SK-N-SH (cell line): Measurements from ENCODE around the gene AEBP1. TPM values are rescaled to one million over a fixed set of nuclear protein-coding genes. Genes with fewer than 3 reads are reported as not detected.

Source experiments
- CTCF ChIA-PET: fragments of 300-600, 350-600 bp; formaldehyde crosslinking; extraction: SDS; loops from one replicate; lab custom pipeline; 2021; lab: Yijun Ruan, JAX
- POLR2A ChIA-PET: fragments of 350-600 bp; sonication (Branson Sonifier 250); formaldehyde crosslinking; extraction: SDS; loops from one replicate; lab custom pipeline; 2020; ENCODE audit warnings: antibody characterized with exemption, inconsistent platforms; lab: Yijun Ruan, JAX
- DNase-seq: peaks from one replicate; pipeline ENCODE4 v3.0.0; 2012
- H2AFZ ChIP-seq: fragments of 200-600 bp; sonication (generic); 2 replicates; pipeline ENCODE4 v1.8.1; 2016; ENCODE audit warnings: antibody characterized with exemption, mild to moderate bottlenecking, low read depth
- H3F3A ChIP-seq: fragments of 200-600 bp; sonication (generic); replicated peaks from 2 replicates; pipeline ENCODE3; 2016; ENCODE audit warnings: antibody characterized with exemption, mild to moderate bottlenecking; ENCODE audit not compliant: insufficient read depth
- H3K27ac ChIP-seq, 2 experiments: fragments of 200-500 bp in 1 of 2; fragments of 200-600 bp in 1 of 2; sonication (Bioruptor generic) in 1 of 2; sonication (generic), shearing (Covaris generic) in 1 of 2; 2 replicates each; pipeline versions ENCODE4 v1.5.1 to v1.6.1; 2014 to 2016; ENCODE audit warnings: low read depth in 2 of 2, inconsistent platforms in 1 of 2, low read length in 1 of 2, mild to moderate bottlenecking in 1 of 2, mixed read lengths in 1 of 2
- H3K27me3 ChIP-seq: fragments of 200-600 bp; sonication (generic), shearing (Covaris generic); 2 replicates; pipeline ENCODE4 v1.6.1; 2016; ENCODE audit warnings: mixed run types; ENCODE audit not compliant: insufficient read depth
- H3K36me3 ChIP-seq, 2 experiments: fragments of 200-500 bp in 1 of 2; fragments of 200-600 bp in 1 of 2; sonication (Bioruptor generic) in 1 of 2; sonication (generic) in 1 of 2; replicated peaks in 1 of 2; 2 replicates each; pipeline versions ENCODE3 to v1.5.1; 2014 to 2016; ENCODE audit warnings: low read length in 1 of 2, mild to moderate bottlenecking in 1 of 2; ENCODE audit not compliant: insufficient read depth in 2 of 2, control insufficient read depth in 1 of 2
- H3K4me1 ChIP-seq, 2 experiments: fragments of 200-500 bp in 1 of 2; fragments of 200-600 bp in 1 of 2; sonication (Bioruptor generic) in 1 of 2; sonication (generic), shearing (Covaris generic) in 1 of 2; 2 replicates each; pipeline versions ENCODE4 v1.5.1 to v1.6.1; 2014 to 2016; ENCODE audit warnings: low read depth in 1 of 2, low read length in 1 of 2, mixed run types in 1 of 2; ENCODE audit not compliant: insufficient read depth in 2 of 2, control insufficient read depth in 1 of 2
- H3K4me2 ChIP-seq: fragments of 200-600 bp; sonication (generic), shearing (Covaris generic); 2 replicates; pipeline ENCODE4 v1.6.1; 2017; ENCODE audit warnings: mixed run types
- H3K4me3 ChIP-seq, 2 experiments: fragments of 200-500 bp in 1 of 2; fragments of 200-600 bp in 1 of 2; sonication (Bioruptor generic) in 1 of 2; sonication (generic), shearing (Covaris generic) in 1 of 2; 2 replicates each; pipeline versions ENCODE4 v1.5.1 to v1.8.1; 2014 to 2016; ENCODE audit warnings: low read depth in 2 of 2, inconsistent platforms in 1 of 2, low read length in 1 of 2, mild to moderate bottlenecking in 1 of 2, mixed read lengths in 1 of 2, moderate library complexity in 1 of 2
- H3K79me2 ChIP-seq: fragments of 200-600 bp; sonication (generic); 2 replicates; pipeline ENCODE4 v1.8.1; 2017; ENCODE audit warnings: mild to moderate bottlenecking; ENCODE audit not compliant: insufficient read depth
- H3K9ac ChIP-seq: fragments of 200-600 bp; sonication (generic); 2 replicates; pipeline ENCODE4 v1.6.1; 2017; ENCODE audit warnings: mixed run types
- H3K9me2 ChIP-seq: fragments of 200-600 bp; sonication (generic); 2 replicates; pipeline ENCODE4 v1.6.1; 2017; ENCODE audit warnings: mixed run types
- H3K9me3 ChIP-seq: fragments of 200-600 bp; sonication (generic); 2 replicates; pipeline ENCODE4 v1.6.1; 2017; ENCODE audit warnings: mixed run types, mild to moderate bottlenecking, moderate library complexity
- H4K20me1 ChIP-seq: fragments of 200-600 bp; sonication (generic); 2 replicates; pipeline ENCODE4 v1.6.1; 2017; ENCODE audit warnings: mild to moderate bottlenecking, mixed run types; ENCODE audit not compliant: insufficient read depth
- CHD2 ChIP-seq: fragments of 150-350 bp; IDR thresholded peaks from 2 replicates; pipeline ENCODE4 v1.6.1; 2018; ENCODE audit warnings: low read length; ENCODE audit not compliant: partially characterized antibody
- CTCF ChIP-seq: fragments of 200-600 bp; sonication (generic); IDR thresholded peaks from 2 replicates; pipeline ENCODE4 v1.6.1; 2017; ENCODE audit warnings: antibody characterized with exemption, mild to moderate bottlenecking, moderate library complexity
- EP300 ChIP-seq, 2 experiments: IDR thresholded peaks; 2 replicates each; pipeline versions ENCODE4 v1.4.0 to v1.6.1; 2012; ENCODE audit warnings: borderline replicate concordance in 1 of 2, low read depth in 1 of 2, low read length in 1 of 2
- FOXM1 ChIP-seq: IDR thresholded peaks from 2 replicates; pipeline ENCODE4 v1.4.0; 2012; ENCODE audit warnings: low read depth, mild to moderate bottlenecking
- GATA2 ChIP-seq: sonication (generic); formaldehyde crosslinking; IDR thresholded peaks from 2 replicates; pipeline ENCODE4 v1.5.0; 2020; ENCODE audit warnings: mild to moderate bottlenecking, missing genetic modification reagents
- IRF3 ChIP-seq: fragments of 150-350 bp; IDR thresholded peaks from 2 replicates; pipeline ENCODE4 v1.6.1; 2016; ENCODE audit warnings: mild to moderate bottlenecking, low read depth, low read length
- MAX ChIP-seq: IDR thresholded peaks from 2 replicates; pipeline ENCODE4 v1.4.0; 2012; ENCODE audit warnings: low read depth
- MEF2A ChIP-seq: IDR thresholded peaks from 2 replicates; pipeline ENCODE4 v1.4.0; 2012; ENCODE audit warnings: low read depth, borderline replicate concordance
- NFIC ChIP-seq: IDR thresholded peaks from 2 replicates; pipeline ENCODE4 v1.4.0; 2012; ENCODE audit warnings: borderline replicate concordance
- PBX3 ChIP-seq: IDR thresholded peaks from 2 replicates; pipeline ENCODE4; 2012
- POLR2AphosphoS5 ChIP-seq: IDR thresholded peaks from 2 replicates; pipeline ENCODE4 v1.6.1; 2012; ENCODE audit warnings: low read depth, low read length
- RFX5 ChIP-seq: IDR thresholded peaks from 2 replicates; pipeline ENCODE4 v1.6.1; 2012; ENCODE audit warnings: mild to moderate bottlenecking, improper control_type of control experiment, low read length
- RXRA ChIP-seq: IDR thresholded peaks from 2 replicates; pipeline ENCODE4 v1.4.0; 2012; ENCODE audit warnings: low read depth, mild to moderate bottlenecking, borderline replicate concordance
- SIN3A ChIP-seq: IDR thresholded peaks from 2 replicates; pipeline ENCODE4 v1.6.1; 2012; ENCODE audit warnings: low read depth, mild to moderate bottlenecking, low read length, moderate library complexity, borderline replicate concordance
- SMC3 ChIP-seq: IDR thresholded peaks from 2 replicates; pipeline ENCODE4 v1.6.1; 2012; ENCODE audit warnings: low read depth, low read length, improper control_type of control experiment
- TAF1 ChIP-seq: IDR thresholded peaks from 2 replicates; pipeline ENCODE4 v1.6.1; 2012; ENCODE audit warnings: low read depth, mild to moderate bottlenecking, low read length, moderate library complexity, borderline replicate concordance
- USF1 ChIP-seq: IDR thresholded peaks from 2 replicates; pipeline ENCODE4 v1.4.0; 2012; ENCODE audit warnings: low read depth, borderline replicate concordance
- USF2 ChIP-seq: fragments of 150-350 bp; IDR thresholded peaks from 2 replicates; pipeline ENCODE4 v1.6.1; 2017; ENCODE audit warnings: antibody characterized with exemption, low read length, low read depth, borderline replicate concordance
- YY1 ChIP-seq: IDR thresholded peaks from 2 replicates; pipeline ENCODE4 v1.4.0; 2012; ENCODE audit warnings: low read depth, mild to moderate bottlenecking
- WGBS: methylation state at CpG from one replicate; pipeline ENCODE4 v1.1.6; 2017; ENCODE audit warnings: low lambda C conversion rate; 5-methylcytosine and 5-hydroxymethylcytosine counted together
- polyA plus RNA-seq, 3 experiments: library from polyadenylated mRNA; depleted of rRNA; stranded (reverse); fragments of >200 nt; gene quantifications; 2 replicates each; pipeline ENCODE4 v1.2.3, GENCODE V29; 2012

Gene AEBP1
- polyA plus RNA-seq, 1 of the 3 experiments (the other 2 are of a cell fraction): 105 TPM

- H2AFZ ChIP-seq: no peak overlapping the region
- H3K27ac ChIP-seq: peak overlapping the region; percentile 13 to 84; a peak in 3 of 4 replicates
- no peaks in the 10 kb centered on the region for H3K27me3 ChIP-seq
- WGBS: 86% methylated on average over 9 of the region's 11 CpGs
- peak overlapping the region; percentile 95 for H3K4me2 ChIP-seq
- peak overlapping the region; percentile 83 to 84; a peak in 3 of 4 replicates for H3K4me3 ChIP-seq
- CTCF ChIA-PET: interaction anchor here (0.9 to 2.6 kb wide), 9 partner anchors 9 to 160 kb away, joined by 3 to 18 read pairs (median 4); partner anchors contain the start of gene YKT6
- peaks cover 7 to 14% of the 10 kb centered on the region in 2 experiments for H3K4me1 ChIP-seq
- no peaks in the 10 kb centered on the region for H3K9me3 ChIP-seq
- no peak for DNase-seq
- peaks cover 14% of the 10 kb centered on the region for H3F3A ChIP-seq
- TF ChIP-seq EP300 (IDR thresholded peaks at IDR 0.05; ENCODE audit: borderline replicate concordance in 1 of 2, low read depth in 1 of 2, low read length in 1 of 2): no peak
- no peak for TF ChIP-seq YY1
- TF ChIP-seq TAF1: no peak
- TF ChIP-seq GATA2 (CRISPR knock-in tag): no peak
- no peak for TF ChIP-seq IRF3
- no peak for TF ChIP-seq RFX5
- TF ChIP-seq CHD2: no peak
- no peak for TF ChIP-seq RXRA
- TF ChIP-seq POLR2AphosphoS5: no peak
- no peak for TF ChIP-seq NFIC
- TF ChIP-seq, all 33 proteins: peak for 0
- H4K20me1 ChIP-seq: no peaks in the 10 kb centered on the region
- H3K36me3 ChIP-seq: peaks cover 20 to 49% of the 10 kb centered on the region in 2 experiments
- POLR2A ChIA-PET: interaction anchor here (1.5 to 2.1 kb wide), 4 partner anchors 8 to 120 kb away, joined by 4 to 7 read pairs (median 5); partner anchors contain the start of genes PGAM2 and YKT6
- H3K79me2 ChIP-seq: peaks cover 21% of the 10 kb centered on the region
- H3K9me2 ChIP-seq: no peaks in the 10 kb centered on the region
- peak overlapping the region; percentile 93 for H3K9ac ChIP-seq
Observed at GRCh38 chr7:44080686-44081265, 23.4 kb upstream of the AEBP1 start.

GRCh38 chr7:44081266-44081748, 22.8 kb upstream of the AEBP1 start:
- Histone ChIP-seq H3F3A (peaks cover 14% of the 10 kb centered on the region), H4K20me1 (no peaks in the 10 kb centered on the region), H3K9ac (peak overlapping the region; percentile 93), H3K4me3 (peak overlapping the region; percentile 83 to 84), H3K79me2 (peaks cover 21% of the 10 kb centered on the region), H2AFZ (no peak overlapping the region), H3K27me3 (no peaks in the 10 kb centered on the region), H3K9me3 (no peaks in the 10 kb centered on the region), H3K4me2 (peak overlapping the region; percentile 95), H3K27ac (peak overlapping the region; percentile 13 to 84; a peak in 3 of 4 replicates), H3K36me3 (peaks cover 16 to 45% of the 10 kb centered on the region in 2 experiments), H3K9me2 (no peaks in the 10 kb centered on the region), H3K4me1 (peaks cover 7 to 14% of the 10 kb centered on the region in 2 experiments)
- POLR2A ChIA-PET: interaction anchor here (1.5 to 2.1 kb wide), 4 partner anchors 9 to 120 kb away, joined by 4 to 7 read pairs (median 5); partner anchors contain the start of genes PGAM2 and YKT6
- CTCF ChIA-PET: interaction anchor here (0.9 to 2.6 kb wide), 9 partner anchors 9 to 160 kb away, joined by 3 to 18 read pairs (median 4); partner anchors contain the start of gene YKT6
- 57% methylated on average over 9 of the region's 9 CpGs for WGBS
- no peak for DNase-seq
- no peak for TF ChIP-seq NFIC
- TF ChIP-seq USF1: no peak
- no peak for TF ChIP-seq CHD2
- no peak for TF ChIP-seq POLR2AphosphoS5
- TF ChIP-seq TAF1: no peak
- TF ChIP-seq FOXM1: no peak
- no peak for TF ChIP-seq PBX3
- TF ChIP-seq CTCF: no peak
- no peak for TF ChIP-seq SIN3A
- no peak for TF ChIP-seq USF2
- TF ChIP-seq MAX: no peak
- TF ChIP-seq SMC3: no peak
- no peak; the same call in 1 of the 2 replicates for TF ChIP-seq YY1
- no peak for TF ChIP-seq MEF2A
